Measurements from ENCODE around the gene SELP. TPM values are rescaled to one million over a fixed set of nuclear protein-coding genes. Genes with fewer than 3 reads are reported as not detected.
A peak's percentile ranks its signal among the peaks of the same experiment; 100 is the strongest.

SELP gene
- total RNA-seq, 2 donors from 2014 or later: 13.7 to 16.7 TPM

- no peaks in the 10 kb centered on the region for H3K9me3 ChIP-seq
- H3K4me3 ChIP-seq: no peak overlapping the region
- peak overlapping the region; percentile 18 to 38 for H3K27ac ChIP-seq
- no peak for DNase-seq (ENCODE audit: low spot score)
- no peaks in the 10 kb centered on the region for H3K27me3 ChIP-seq
- H3K36me3 ChIP-seq: no peaks in the 10 kb centered on the region
- no peak for TF ChIP-seq CTCF (IDR thresholded peaks at IDR 0.05)
- H3K4me1 ChIP-seq: peaks cover 0 to 35% of the 10 kb centered on the region in 2 donors
Measured at GRCh38 chr1:169574336-169574735, 55.6 kb downstream of the SELP start.

- Histone ChIP-seq H3K27ac (peak overlapping the region in 1 of 2 donors; percentile 12), H3K9me3 (no peaks in the 10 kb centered on the region), H3K4me3 (no peak overlapping the region), H3K4me1 (peaks cover 0 to 29% of the 10 kb centered on the region in 2 donors), H3K27me3 (no peaks in the 10 kb centered on the region), H3K36me3 (no peaks in the 10 kb centered on the region)
- DNase-seq (ENCODE audit: low spot score): no peak
- TF ChIP-seq CTCF (IDR thresholded peaks at IDR 0.05): no peak
Measured at GRCh38 chr1:169572187-169572586, 57.7 kb downstream of the SELP start.

- no peak overlapping the region for H3K4me3 ChIP-seq
- H3K4me1 ChIP-seq: peaks cover 0 to 22% of the 10 kb centered on the region in 2 donors
- H3K36me3 ChIP-seq: no peaks in the 10 kb centered on the region
- no peak for DNase-seq (ENCODE audit: low spot score)
- no peaks in the 10 kb centered on the region for H3K9me3 ChIP-seq
- no peak for TF ChIP-seq CTCF (IDR thresholded peaks at IDR 0.05)
- H3K27ac ChIP-seq: peak overlapping the region in 1 of 2 donors; percentile 12
- no peaks in the 10 kb centered on the region for H3K27me3 ChIP-seq
Measured at GRCh38 chr1:169571450-169571849, 58.5 kb downstream of the SELP start.

- no peak overlapping the region for H3K27ac ChIP-seq
- peaks cover 0 to 27% of the 10 kb centered on the region in 2 donors for H3K4me1 ChIP-seq
- no peaks in the 10 kb centered on the region for H3K9me3 ChIP-seq
- no peaks in the 10 kb centered on the region for H3K27me3 ChIP-seq
- no peak for TF ChIP-seq CTCF (IDR thresholded peaks at IDR 0.05)
- DNase-seq (ENCODE audit: low spot score): no peak
- no peak overlapping the region for H3K4me3 ChIP-seq
- no peaks in the 10 kb centered on the region for H3K36me3 ChIP-seq
Measured at GRCh38 chr1:169570172-169570574, 59.8 kb downstream of the SELP start.

GRCh38 chr1:169568497-169568896 lies 61.4 kb downstream of the SELP start:
- no peak for DNase-seq (ENCODE audit: low spot score)
- Histone ChIP-seq H3K27me3 (no peaks in the 10 kb centered on the region), H3K9me3 (no peaks in the 10 kb centered on the region), H3K36me3 (no peaks in the 10 kb centered on the region), H3K27ac (no peak overlapping the region), H3K4me3 (no peak overlapping the region), H3K4me1 (peaks cover 0 to 20% of the 10 kb centered on the region in 2 donors)
- TF ChIP-seq CTCF (IDR thresholded peaks at IDR 0.05): no peak

Data from right atrium auricular region (tissue), 2 donors.